NCI-H526 treated with DMSO at 0.1 percent for 48 hours (cell line): Measurements from ENCODE around the gene DPM3.
A peak's percentile ranks its signal among the peaks of the same experiment; 100 is the strongest.
"Not testable (repeated sequence)": the region's sequence is repeated elsewhere in the genome, so short reads cannot be mapped to it uniquely, and the experiment has no call there.

Experiments used
- DNase-seq: peaks from one replicate; lab custom pipeline; 2025; lab: John Stamatoyannopoulos, UW

DPM3 gene

GRCh38 chr1:155175281-155175926, 35.1 kb upstream of the DPM3 start:
- DNase-seq = no peak

DNA sequence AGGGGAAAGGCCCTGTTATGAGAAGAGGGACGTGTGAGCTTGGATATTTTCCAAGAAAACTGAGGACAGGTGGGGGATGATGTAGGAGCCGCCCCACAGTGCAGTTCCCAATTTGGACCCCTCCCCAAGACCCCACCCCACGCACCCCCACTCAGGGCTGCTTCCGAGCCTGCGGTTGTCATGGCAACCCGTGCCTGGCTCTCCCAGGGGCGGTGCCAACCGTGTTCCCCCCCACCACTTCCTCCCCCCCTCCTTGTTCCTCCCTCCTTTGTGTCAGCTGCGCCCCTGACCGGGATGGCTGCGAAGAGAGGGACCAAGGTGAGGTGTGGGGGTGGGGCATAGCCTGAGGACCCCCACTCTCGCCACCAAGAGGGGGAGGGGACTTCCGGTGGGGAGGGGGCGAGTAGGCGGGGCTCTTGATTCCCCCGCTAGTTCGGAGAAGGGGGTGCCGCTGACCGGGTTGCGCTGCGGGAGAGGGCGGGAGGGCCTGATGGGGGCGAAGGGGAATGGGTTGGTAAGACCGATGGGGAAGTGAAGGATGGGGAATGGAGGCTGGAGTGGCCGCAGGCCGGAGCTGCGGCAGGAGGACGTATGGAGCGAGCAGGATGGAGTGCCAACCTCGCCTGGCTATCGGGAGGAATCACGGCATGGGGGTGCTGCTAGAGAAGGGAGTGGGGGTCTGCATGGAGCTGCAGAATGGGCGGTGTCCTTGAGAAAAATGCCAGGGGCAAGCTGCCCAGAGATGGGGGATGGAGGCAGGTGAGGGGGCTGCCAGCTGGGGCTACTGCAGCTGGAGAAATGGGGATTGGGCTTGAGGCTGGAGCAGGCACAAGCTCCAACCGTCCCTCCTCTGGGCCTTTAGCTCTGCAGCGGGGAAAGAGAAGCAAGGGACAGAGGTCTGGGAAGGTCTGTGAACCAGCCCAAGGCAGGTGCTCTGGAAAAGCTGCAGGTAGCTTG, 34.3 kb upstream of the DPM3 start:
- DNase-seq = peak; percentile 76

DNA sequence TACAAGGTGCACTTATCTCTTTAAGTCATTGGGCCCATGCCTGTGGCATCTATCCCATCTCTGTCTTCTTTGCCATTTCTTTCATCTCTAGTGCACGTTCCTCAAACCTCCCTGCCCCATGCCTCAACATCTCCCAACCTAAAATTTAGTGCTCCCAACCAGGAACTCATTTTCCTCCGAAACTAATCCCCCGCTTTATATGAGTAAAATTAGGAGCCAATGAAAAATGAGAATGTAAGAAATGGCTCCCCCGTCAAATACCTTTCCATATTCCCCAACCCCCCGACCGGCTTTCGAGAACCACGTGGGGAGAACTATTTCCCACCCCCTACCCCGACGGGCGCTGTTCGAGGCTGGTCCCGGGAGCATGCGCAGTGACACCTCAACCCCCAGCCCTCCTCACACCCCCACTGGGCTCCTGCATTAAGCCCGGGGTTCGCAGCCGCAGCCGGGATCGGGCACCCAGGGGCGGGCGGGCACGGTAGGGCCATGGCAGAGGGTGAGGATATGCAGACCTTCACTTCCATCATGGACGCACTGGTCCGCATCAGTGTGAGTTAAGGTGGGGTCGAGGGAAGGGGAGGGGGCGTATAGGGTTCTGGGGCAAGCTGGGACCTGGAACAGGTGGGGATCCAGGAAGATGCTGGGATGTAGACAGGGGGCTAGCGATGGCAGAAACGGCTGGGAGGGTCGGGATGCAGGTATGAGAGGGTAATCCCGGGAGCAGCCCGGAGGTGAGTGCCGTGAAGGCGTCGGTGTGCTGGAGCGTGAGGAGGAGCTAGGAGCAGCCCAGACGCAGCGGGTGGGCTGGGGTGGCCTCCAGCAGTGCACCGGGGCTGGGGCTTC, 33.4 kb upstream of the DPM3 start, which contains the start of gene TRIM46:
Gene TRIM46 (plus strand): TSS at position 372 of the 846 bp plus-strand sequence. CDS start 118 bp downstream, at position 490.
- DNase-seq = peak; percentile 90

- DNase-seq = peak; percentile 99
Measured at GRCh38 chr1:155172732-155173477, 32.6 kb upstream of the DPM3 start, which contains the start of gene KRTCAP2. Gene KRTCAP2 (minus strand): TSS chr1:155173304. CDS start chr1:155173224, 80 bp downstream.

- no peak for DNase-seq
Measured at GRCh38 chr1:155171836-155172731, 31.8 kb upstream of the DPM3 start.

GRCh38 chr1:155170806-155171205, 30.5 kb upstream of the DPM3 start:
- no peak for DNase-seq

- no peak for DNase-seq
Measured at GRCh38 chr1:155170101-155170785, 29.9 kb upstream of the DPM3 start.

- DNase-seq = no peak
Measured at GRCh38 chr1:155169541-155169940, 29.2 kb upstream of the DPM3 start.

- DNase-seq = no peak
Measured at GRCh38 chr1:155168456-155169210, 28.3 kb upstream of the DPM3 start.

DNA sequence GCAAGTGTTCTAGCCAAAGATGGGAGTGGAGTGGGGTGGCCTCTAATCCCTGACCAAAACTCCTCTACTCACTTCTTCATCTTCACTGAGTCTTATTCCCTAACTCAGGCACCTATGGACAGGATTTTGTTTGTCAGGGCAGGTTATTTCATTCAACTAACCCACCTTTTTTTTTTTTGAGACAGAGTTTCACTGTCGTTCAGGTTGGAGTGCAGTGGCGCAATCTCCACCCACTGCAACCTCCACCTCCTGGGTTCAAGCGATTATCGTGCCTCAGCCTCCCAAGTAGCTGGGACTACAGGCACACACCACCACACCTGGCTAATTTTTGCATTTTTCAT, 27.7 kb upstream of the DPM3 start:
- DNase-seq = not testable (repeated sequence)

DNA sequence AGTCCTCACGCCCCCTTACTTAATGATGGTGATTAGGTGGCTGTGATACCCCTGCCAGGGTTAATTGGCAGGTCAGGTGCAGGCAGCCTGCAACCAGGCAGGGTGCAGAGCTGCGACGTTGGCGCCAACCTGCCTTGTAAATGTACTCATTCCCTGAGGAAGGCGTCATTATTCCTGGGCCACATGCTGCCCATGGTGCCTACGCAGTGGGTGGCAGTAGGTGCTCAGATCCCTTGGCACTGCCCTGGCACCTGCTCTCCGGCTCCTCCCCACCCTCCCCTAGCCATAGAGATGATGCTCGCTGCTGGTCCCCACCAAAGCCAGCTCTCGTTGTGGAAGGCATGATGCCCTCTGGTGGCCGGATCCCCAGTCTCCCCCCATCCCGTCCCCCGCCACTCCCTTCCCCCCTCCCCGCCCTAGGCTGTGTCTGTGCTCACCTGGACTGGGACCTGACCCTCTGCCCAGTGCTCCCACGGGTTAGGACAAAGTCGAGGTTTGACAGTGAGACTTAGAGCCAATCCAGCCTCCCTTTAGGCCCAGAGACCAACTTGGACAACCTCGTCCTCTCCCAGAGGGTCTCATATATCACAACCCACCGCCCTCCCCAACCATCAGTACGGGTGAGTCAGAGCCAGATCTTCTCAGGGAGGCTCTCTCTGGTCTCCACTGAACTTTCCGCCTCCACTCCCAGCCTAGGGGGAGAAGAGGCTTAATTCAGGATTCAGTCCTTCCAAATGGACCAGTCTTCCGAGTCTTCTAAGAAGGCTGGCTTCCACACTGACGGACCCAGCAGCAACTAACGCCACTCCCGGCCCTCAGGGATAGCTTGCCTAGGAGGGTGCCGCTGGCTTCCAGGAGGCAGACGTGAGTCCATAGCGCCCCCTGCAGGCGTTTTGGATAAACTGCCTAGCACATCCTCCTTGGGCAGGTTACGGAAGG, 27.1 kb upstream of the DPM3 start:
- DNase-seq = peak; percentile 97

DNA sequence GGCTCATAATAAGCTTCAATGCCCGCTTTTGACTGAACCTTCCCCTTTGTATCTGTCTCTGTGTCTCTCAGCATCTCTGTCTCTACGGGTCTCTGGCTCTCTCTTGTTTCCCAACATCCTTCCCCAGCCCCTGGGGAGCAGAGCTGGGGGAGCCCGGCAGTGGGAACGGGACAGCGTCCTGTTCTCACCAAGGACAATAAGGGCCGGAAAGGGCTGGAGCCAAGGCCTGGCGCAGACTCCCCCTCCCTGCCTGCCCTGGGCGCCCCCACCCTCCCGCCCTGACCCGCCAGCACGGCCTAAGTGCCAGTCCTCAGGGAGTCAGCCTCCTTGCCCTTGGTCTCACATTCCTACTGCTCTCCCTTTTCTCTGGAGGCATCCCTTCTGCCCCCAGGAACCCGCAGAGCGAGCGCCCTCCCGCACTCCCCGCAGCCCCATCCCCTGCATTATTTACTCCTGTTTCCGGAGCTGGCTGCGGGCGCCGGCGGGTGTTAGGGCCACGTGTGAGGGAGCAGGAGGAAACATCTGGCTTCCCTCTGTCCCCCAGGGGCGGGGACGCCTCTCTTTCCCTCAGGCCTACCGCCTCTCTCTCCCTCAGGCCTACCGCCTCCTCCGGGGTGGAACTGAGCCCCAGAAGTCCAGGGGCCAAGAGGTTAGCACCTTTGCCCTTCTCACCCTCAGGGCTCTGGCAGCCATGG, 26.3 kb upstream of the DPM3 start:
- no peak for DNase-seq

GRCh38 chr1:155166051-155166470, 25.7 kb upstream of the DPM3 start:
- no peak for DNase-seq

- DNase-seq = not testable (repeated sequence)
Measured at GRCh38 chr1:155164625-155165024, 24.3 kb upstream of the DPM3 start.

DNA sequence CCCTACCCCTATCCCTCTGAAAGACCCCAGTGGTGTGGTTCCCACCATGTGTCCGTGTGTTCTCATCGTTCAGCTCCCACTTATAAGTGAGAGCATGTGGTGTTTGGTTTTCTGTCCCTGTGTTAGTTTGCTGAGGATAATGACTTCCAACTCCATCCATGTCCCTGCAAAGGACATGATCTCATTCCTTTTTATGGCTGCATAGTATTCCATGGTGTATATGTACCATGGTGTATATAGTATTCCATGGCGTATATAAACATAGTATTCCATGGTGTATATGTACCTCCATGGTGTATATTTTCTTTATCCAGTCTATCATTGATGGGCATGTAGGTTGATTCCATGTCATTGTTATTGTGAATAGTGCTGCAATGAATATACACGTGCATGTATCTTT, 23.5 kb upstream of the DPM3 start:
- not testable (repeated sequence) for DNase-seq

DNA sequence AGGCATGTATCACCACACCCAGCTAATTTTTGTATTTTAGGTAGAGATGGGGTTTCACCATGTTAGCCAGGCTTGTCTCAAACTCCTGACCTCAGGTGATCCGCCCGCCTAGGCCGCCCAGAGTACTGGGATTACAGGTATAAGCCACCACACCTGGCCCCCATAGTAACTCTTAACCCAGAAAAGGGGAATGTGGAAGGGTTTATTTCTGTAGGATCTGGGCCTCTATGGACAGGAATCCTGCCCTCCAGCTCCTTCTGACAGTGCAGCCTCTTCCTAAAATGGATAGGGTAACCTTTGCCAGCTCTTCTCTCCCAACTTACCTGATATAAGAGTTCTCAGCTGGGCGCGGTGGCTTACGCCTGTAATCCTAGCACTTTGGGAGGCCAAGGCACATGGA, 22.3 kb upstream of the DPM3 start:
- not testable (repeated sequence) for DNase-seq

GRCh38 chr1:155160128-155160527, 19.8 kb upstream of the DPM3 start:
- DNase-seq = no peak
